K562 (cell line): ENCODE data around the gene SPAG9.

Experiments used
- RAD21 ChIP-seq, 2 experiments: fragments of 250-450 bp in 1 of 2; fragments of 450-650 bp in 1 of 2; sonication (Bioruptor Pico) in 1 of 2; formaldehyde crosslinking in 1 of 2; IDR thresholded peaks in 1 of 2; conservative IDR thresholded peaks in 1 of 2; 2 replicates each; pipeline versions ENCODE4 v1.4.0 to v1.8.0; 2020 to 2022; ENCODE audit warnings: mild to moderate bottlenecking in 2 of 2, moderate library complexity in 1 of 2
- TF ChIP-seq, protein P1 (sequence below): sonication (generic); formaldehyde crosslinking; IDR thresholded peaks from 2 replicates; pipeline ENCODE4 v1.8.1; 2023; ENCODE audit warnings: mild to moderate bottlenecking, missing genetic modification reagents

DNA sequence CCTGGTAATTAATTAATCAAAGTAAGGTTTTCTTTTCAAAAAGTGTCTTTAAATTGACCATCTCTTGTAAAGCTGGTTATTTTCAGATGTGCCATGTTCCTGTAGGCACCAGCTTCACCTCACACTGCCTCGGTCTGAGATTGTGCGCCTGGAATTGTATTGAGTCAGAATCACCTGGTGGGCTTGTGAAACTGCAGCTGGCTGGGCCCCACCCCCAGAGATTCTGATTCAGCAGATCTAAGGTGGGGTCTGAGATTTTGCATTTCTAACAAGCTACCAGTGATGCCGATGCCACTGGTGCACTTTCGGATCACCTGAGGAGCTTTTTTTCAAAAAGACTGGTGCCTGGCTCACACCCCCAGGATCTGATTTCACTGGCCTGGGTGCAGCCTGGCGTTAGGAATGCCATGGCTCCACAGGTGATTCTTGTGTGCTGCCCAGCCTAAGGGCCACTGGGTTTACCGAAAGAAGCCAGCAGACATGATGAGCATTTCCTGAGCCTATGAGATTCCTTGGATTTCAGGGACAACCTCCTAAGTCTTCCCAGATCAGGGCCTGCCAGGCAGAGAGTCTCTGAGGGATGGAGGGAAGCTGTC is 195.3 kb downstream of the SPAG9 start:
- TF ChIP-seq, protein P1, sequence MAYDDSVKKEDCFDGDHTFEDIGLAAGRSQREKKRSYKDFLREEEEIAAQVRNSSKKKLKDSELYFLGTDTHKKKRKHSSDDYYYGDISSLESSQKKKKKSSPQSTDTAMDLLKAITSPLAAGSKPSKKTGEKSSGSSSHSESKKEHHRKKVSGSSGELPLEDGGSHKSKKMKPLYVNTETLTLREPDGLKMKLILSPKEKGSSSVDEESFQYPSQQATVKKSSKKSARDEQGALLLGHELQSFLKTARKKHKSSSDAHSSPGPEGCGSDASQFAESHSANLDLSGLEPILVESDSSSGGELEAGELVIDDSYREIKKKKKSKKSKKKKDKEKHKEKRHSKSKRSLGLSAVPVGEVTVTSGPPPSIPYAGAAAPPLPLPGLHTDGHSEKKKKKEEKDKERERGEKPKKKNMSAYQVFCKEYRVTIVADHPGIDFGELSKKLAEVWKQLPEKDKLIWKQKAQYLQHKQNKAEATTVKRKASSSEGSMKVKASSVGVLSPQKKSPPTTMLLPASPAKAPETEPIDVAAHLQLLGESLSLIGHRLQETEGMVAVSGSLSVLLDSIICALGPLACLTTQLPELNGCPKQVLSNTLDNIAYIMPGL (CRISPR knock-in tag) = no peak
- no peak for TF ChIP-seq RAD21 (CRISPR knock-in tag; conservative IDR thresholded peaks at IDR 0.05 in 1 of 2, IDR thresholded peaks at IDR 0.05 in 1 of 2)
